ENCODE measurements around the gene BRINP3. TPM values are rescaled to one million over a fixed set of nuclear protein-coding genes. Genes with fewer than 3 reads are reported as not detected.

BRINP3 gene
- total RNA-seq, 1 donor from 2014 or later = not detected

GRCh38 chr1:190353538-190354101 is 124.0 kb downstream of the BRINP3 start:
- intact Hi-C loops (cut with micrococcal nuclease) = no loop called here
- Mint-ChIP-seq H3K36me3 (ENCODE audit: low read depth) (no peaks in the 10 kb centered on the region), H3K27ac (no peak overlapping the region), H3K4me3 (ENCODE audit: low read depth) (no peak overlapping the region), H3K9me3 (peaks cover 4% of the 10 kb centered on the region), H3K27me3 (ENCODE audit: low read depth) (no peaks in the 10 kb centered on the region), H3K4me1 (ENCODE audit: low read depth) (no peaks in the 10 kb centered on the region)
- DNase-seq (ENCODE audit: low spot score) = no peak

DNA sequence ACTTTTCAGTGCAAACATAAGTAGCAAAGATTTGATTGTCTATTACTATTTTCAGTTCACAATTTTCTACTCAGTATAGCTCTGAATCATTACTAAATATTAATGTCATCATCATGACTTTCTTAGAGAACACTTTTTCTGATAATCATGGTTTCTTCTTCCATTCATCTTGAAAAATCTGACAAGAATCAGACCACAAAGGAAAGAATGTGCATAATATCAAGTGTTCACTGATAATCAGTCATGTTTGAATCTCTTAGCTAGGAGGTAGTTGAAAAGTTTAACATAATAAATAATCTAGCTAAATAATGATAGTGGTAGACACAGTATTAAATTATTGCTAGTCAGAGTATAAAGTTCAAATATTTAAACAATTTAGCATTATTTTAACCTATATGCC is 133.2 kb downstream of the BRINP3 start:
- Mint-ChIP-seq H3K4me1 (ENCODE audit: low read depth) (no peaks in the 10 kb centered on the region), H3K4me3 (ENCODE audit: low read depth) (no peak overlapping the region), H3K9me3 (peaks cover 12% of the 10 kb centered on the region), H3K36me3 (ENCODE audit: low read depth) (no peaks in the 10 kb centered on the region), H3K27me3 (ENCODE audit: low read depth) (no peaks in the 10 kb centered on the region), H3K27ac (no peak overlapping the region)
- intact Hi-C loops (cut with micrococcal nuclease) = no loop called here
- no peak for DNase-seq (ENCODE audit: low spot score)

DNA sequence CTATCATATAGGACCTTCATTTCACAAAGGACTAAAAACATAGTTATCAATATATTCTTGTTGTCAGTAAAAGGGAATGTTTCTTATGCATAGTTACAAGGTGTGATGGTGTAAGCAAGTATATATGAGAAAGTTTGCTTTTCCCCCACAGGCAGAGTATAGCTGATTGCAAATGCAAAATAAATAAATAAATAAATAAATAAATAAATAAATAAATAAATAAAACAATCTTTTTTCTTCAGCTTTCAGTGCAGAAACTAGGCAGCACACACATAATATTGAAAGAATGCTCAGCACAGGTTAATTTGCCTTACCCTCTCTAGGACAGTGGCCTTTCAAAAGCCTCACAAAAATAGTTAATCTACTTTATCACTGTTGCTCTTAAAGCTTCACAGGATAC is 138.8 kb downstream of the BRINP3 start:
- Mint-ChIP-seq H3K4me3 (ENCODE audit: low read depth) (no peak overlapping the region), H3K27me3 (ENCODE audit: low read depth) (no peaks in the 10 kb centered on the region), H3K36me3 (ENCODE audit: low read depth) (no peaks in the 10 kb centered on the region), H3K27ac (no peak overlapping the region), H3K4me1 (ENCODE audit: low read depth) (no peaks in the 10 kb centered on the region), H3K9me3 (peaks cover 25% of the 10 kb centered on the region)
- intact Hi-C loops (cut with micrococcal nuclease) = no loop called here
- DNase-seq (ENCODE audit: low spot score) = no peak

DNA sequence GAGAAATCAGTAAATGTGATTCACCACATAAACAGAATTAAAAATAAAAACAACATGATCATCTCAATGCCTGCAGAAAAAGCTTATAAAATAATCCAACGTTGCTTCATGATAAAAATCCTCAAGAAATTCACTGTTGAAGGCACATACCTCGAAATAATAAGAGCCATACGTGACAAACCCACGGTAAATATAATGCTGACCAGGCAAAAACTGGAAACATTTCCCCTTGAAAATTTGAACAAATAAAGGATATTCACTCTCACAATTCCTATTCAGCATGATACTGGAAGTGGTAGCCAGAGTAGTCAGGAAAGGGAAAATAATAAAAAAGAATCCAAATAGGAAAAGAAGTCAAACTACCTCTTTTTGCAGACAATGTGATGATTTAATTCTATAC is 148.8 kb downstream of the BRINP3 start:
- H3K27me3 Mint-ChIP-seq (ENCODE audit: low read depth) = no peaks in the 10 kb centered on the region
- no peaks in the 10 kb centered on the region for H3K36me3 Mint-ChIP-seq (ENCODE audit: low read depth)
- H3K4me1 Mint-ChIP-seq (ENCODE audit: low read depth) = no peaks in the 10 kb centered on the region
- no peak overlapping the region for H3K4me3 Mint-ChIP-seq (ENCODE audit: low read depth)
- intact Hi-C loops (cut with micrococcal nuclease) = no loop called here
- no peak overlapping the region for H3K27ac Mint-ChIP-seq
- H3K9me3 Mint-ChIP-seq = peaks cover 7% of the 10 kb centered on the region
- no peak for DNase-seq (ENCODE audit: low spot score)

DNA sequence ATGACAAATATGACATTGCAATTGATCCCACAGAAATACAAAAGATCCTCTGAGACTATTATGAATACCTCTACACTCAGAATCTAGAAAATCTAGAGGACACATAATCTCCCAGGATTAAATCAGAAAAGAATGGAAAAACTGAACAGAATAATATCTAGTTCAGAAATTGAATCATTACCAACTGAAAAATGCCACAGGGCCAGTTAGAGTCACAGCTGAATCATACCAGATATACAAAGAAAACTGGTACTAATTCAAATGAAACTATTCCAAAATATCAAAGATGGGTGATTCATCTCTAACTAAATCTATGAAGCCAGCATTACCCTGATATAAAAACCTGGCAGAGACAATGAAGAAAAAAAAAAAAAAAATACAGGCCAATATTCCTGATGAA is 149.3 kb downstream of the BRINP3 start:
- Mint-ChIP-seq H3K4me3 (ENCODE audit: low read depth) (no peak overlapping the region), H3K27me3 (ENCODE audit: low read depth) (no peaks in the 10 kb centered on the region), H3K36me3 (ENCODE audit: low read depth) (no peaks in the 10 kb centered on the region), H3K4me1 (ENCODE audit: low read depth) (no peaks in the 10 kb centered on the region), H3K27ac (no peak overlapping the region), H3K9me3 (peaks cover 7% of the 10 kb centered on the region)
- no peak for DNase-seq (ENCODE audit: low spot score)
- intact Hi-C loops (cut with micrococcal nuclease) = no loop called here

DNA sequence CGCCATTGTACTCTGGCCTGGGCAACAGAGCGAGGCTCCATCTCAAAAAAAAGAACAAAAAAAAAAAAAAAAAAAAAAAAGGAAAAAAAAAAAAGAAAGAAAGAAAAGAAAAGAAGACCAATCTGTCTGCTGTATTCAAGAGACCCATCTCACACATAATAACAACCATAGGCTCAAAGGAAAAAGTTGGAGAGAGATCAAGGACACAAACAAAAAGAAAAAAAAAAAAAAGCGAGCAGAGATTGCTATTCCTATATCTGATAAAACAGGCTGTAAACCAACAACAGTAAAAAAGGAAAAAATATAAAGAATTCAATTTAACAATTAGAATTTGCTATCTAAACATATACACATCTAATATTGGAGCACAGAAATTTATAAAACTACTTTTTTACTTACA is 150.4 kb downstream of the BRINP3 start:
- H3K4me3 Mint-ChIP-seq (ENCODE audit: low read depth) = no peak overlapping the region
- DNase-seq (ENCODE audit: low spot score) = no peak
- no peak overlapping the region for H3K27ac Mint-ChIP-seq
- intact Hi-C loops (cut with micrococcal nuclease) = no loop called here
- H3K4me1 Mint-ChIP-seq (ENCODE audit: low read depth) = no peaks in the 10 kb centered on the region
- no peaks in the 10 kb centered on the region for H3K36me3 Mint-ChIP-seq (ENCODE audit: low read depth)
- H3K9me3 Mint-ChIP-seq = peaks cover 7% of the 10 kb centered on the region
- no peaks in the 10 kb centered on the region for H3K27me3 Mint-ChIP-seq (ENCODE audit: low read depth)

GRCh38 chr1:190323530-190323929 is 154.1 kb downstream of the BRINP3 start:
- Mint-ChIP-seq H3K36me3 (ENCODE audit: low read depth) (no peaks in the 10 kb centered on the region), H3K4me3 (ENCODE audit: low read depth) (no peak overlapping the region), H3K9me3 (peaks cover 7% of the 10 kb centered on the region), H3K27ac (no peak overlapping the region), H3K4me1 (ENCODE audit: low read depth) (no peaks in the 10 kb centered on the region), H3K27me3 (ENCODE audit: low read depth) (no peaks in the 10 kb centered on the region)
- intact Hi-C loops (cut with micrococcal nuclease) = no loop called here
- DNase-seq (ENCODE audit: low spot score) = no peak

DNA sequence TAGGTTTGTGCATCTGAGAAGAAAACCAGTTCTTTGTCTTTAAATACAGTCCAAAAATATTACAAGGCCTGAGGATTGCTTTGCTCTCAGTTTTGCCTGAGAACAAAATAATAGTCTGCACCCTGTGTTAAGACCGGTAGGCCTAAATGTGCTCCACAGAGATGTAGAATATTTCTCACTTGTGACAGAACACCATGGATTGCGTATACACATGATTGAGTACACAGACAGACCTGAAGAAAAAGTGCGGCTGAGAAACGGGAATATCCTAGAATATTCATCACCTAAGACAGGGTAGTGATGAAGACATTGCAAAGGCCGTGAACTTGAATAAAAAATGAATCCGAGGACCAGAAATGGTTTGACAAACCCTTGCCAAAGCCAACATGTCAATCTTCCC is 155.4 kb downstream of the BRINP3 start:
- Mint-ChIP-seq H3K4me3 (ENCODE audit: low read depth) (no peak overlapping the region), H3K36me3 (ENCODE audit: low read depth) (no peaks in the 10 kb centered on the region), H3K4me1 (ENCODE audit: low read depth) (no peaks in the 10 kb centered on the region), H3K27me3 (ENCODE audit: low read depth) (no peaks in the 10 kb centered on the region), H3K27ac (no peak overlapping the region), H3K9me3 (peaks cover 12% of the 10 kb centered on the region)
- intact Hi-C loops (cut with micrococcal nuclease) = no loop called here
- no peak for DNase-seq (ENCODE audit: low spot score)

- intact Hi-C loops (cut with micrococcal nuclease) = no loop called here
- Mint-ChIP-seq H3K9me3 (peaks cover 6% of the 10 kb centered on the region), H3K27me3 (ENCODE audit: low read depth) (no peaks in the 10 kb centered on the region), H3K4me3 (ENCODE audit: low read depth) (no peak overlapping the region), H3K36me3 (ENCODE audit: low read depth) (no peaks in the 10 kb centered on the region), H3K4me1 (ENCODE audit: low read depth) (no peaks in the 10 kb centered on the region), H3K27ac (no peak overlapping the region)
- DNase-seq (ENCODE audit: low spot score) = no peak
These were observed 156.7 kb downstream of the BRINP3 start for GRCh38 chr1:190320952-190321351.

GRCh38 chr1:190312763-190313162 is 164.9 kb downstream of the BRINP3 start:
- DNase-seq (ENCODE audit: low spot score) = no peak
- Mint-ChIP-seq H3K27ac (no peak overlapping the region), H3K4me1 (ENCODE audit: low read depth) (no peaks in the 10 kb centered on the region), H3K27me3 (ENCODE audit: low read depth) (no peaks in the 10 kb centered on the region), H3K4me3 (ENCODE audit: low read depth) (no peak overlapping the region), H3K9me3 (peaks cover 18% of the 10 kb centered on the region), H3K36me3 (ENCODE audit: low read depth) (no peaks in the 10 kb centered on the region)
- intact Hi-C loops (cut with micrococcal nuclease) = no loop called here

GRCh38 chr1:190303501-190303900 is 174.2 kb downstream of the BRINP3 start:
- Mint-ChIP-seq H3K4me3 (ENCODE audit: low read depth) (no peak overlapping the region), H3K27ac (no peak overlapping the region), H3K4me1 (ENCODE audit: low read depth) (no peaks in the 10 kb centered on the region), H3K27me3 (ENCODE audit: low read depth) (no peaks in the 10 kb centered on the region), H3K9me3 (peaks cover 14% of the 10 kb centered on the region), H3K36me3 (ENCODE audit: low read depth) (no peaks in the 10 kb centered on the region)
- no peak for DNase-seq (ENCODE audit: low spot score)
- intact Hi-C loops (cut with micrococcal nuclease) = no loop called here

GRCh38 chr1:190296453-190296852 is 181.2 kb downstream of the BRINP3 start:
- DNase-seq (ENCODE audit: low spot score) = no peak
- H3K27me3 Mint-ChIP-seq (ENCODE audit: low read depth) = no peaks in the 10 kb centered on the region
- H3K36me3 Mint-ChIP-seq (ENCODE audit: low read depth) = no peaks in the 10 kb centered on the region
- no peak overlapping the region for H3K27ac Mint-ChIP-seq
- H3K4me1 Mint-ChIP-seq (ENCODE audit: low read depth) = no peaks in the 10 kb centered on the region
- H3K4me3 Mint-ChIP-seq (ENCODE audit: low read depth) = no peak overlapping the region
- H3K9me3 Mint-ChIP-seq = peaks cover 18% of the 10 kb centered on the region
- intact Hi-C loops (cut with micrococcal nuclease) = no loop called here

DNA sequence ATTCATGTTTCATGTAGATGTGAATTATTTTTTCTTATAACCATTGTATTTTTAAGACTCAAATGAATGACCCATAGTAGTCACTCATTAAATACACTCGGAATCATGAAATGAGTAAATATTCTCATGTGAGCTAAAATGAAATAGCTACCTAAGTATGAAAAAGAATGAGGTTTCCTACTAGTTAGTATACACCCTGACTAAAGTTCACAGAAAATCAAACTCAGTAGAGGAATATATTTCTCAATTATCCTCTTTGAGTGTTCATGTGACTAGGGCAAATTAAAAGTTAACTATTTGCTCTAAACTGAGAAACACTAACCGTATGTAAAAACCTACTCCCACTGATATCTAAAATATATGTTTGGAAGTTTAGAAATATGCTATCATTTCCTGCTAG is 187.8 kb downstream of the BRINP3 start:
- intact Hi-C loops (cut with micrococcal nuclease) = no loop called here
- no peaks in the 10 kb centered on the region for H3K36me3 Mint-ChIP-seq (ENCODE audit: low read depth)

GRCh38 chr1:190286111-190286510 is 191.6 kb downstream of the BRINP3 start:
- no peaks in the 10 kb centered on the region for H3K9me3 Mint-ChIP-seq
- H3K4me3 Mint-ChIP-seq (ENCODE audit: low read depth) = no peak overlapping the region
- intact Hi-C loops (cut with micrococcal nuclease) = no loop called here
- no peaks in the 10 kb centered on the region for H3K36me3 Mint-ChIP-seq (ENCODE audit: low read depth)
- H3K27ac Mint-ChIP-seq = no peak overlapping the region
- H3K4me1 Mint-ChIP-seq (ENCODE audit: low read depth) = no peaks in the 10 kb centered on the region
- no peaks in the 10 kb centered on the region for H3K27me3 Mint-ChIP-seq (ENCODE audit: low read depth)
- DNase-seq (ENCODE audit: low spot score) = no peak

More for the DNA sequence above, 187.8 kb downstream of the BRINP3 start:
- Mint-ChIP-seq H3K27me3 (ENCODE audit: low read depth) (no peaks in the 10 kb centered on the region), H3K9me3 (peaks cover 8% of the 10 kb centered on the region), H3K27ac (no peak overlapping the region), H3K4me3 (ENCODE audit: low read depth) (no peak overlapping the region), H3K4me1 (ENCODE audit: low read depth) (no peaks in the 10 kb centered on the region)
- DNase-seq (ENCODE audit: low spot score) = no peak
